Testis (tissue), 2 donors: ENCODE measurements around the gene GBF1.

ENCODE experiments used
- POLR2A ChIP-seq: fragments of 450-650 bp; IDR thresholded peaks from one replicate; pipeline ENCODE4 v1.6.1; 2017; ENCODE audit warnings: antibody characterized with exemption, mild to moderate bottlenecking, moderate library complexity
- TF ChIP-seq, protein P1 (sequence below), 3 experiments: fragments of 450-650 bp in 2 of 3; fragments of 200-600 bp in 1 of 3; sonication (generic) in 1 of 3; IDR thresholded peaks; one replicate each; pipeline ENCODE4 v1.5.1; 2016 to 2019; ENCODE audit warnings: antibody characterized with exemption in 3 of 3, mild to moderate bottlenecking in 2 of 3, moderate library complexity in 1 of 3

GRCh38 chr10:102381983-102382382 lies 136.7 kb downstream of the GBF1 start:
- TF ChIP-seq POLR2A: no peak
- TF ChIP-seq, protein P1, sequence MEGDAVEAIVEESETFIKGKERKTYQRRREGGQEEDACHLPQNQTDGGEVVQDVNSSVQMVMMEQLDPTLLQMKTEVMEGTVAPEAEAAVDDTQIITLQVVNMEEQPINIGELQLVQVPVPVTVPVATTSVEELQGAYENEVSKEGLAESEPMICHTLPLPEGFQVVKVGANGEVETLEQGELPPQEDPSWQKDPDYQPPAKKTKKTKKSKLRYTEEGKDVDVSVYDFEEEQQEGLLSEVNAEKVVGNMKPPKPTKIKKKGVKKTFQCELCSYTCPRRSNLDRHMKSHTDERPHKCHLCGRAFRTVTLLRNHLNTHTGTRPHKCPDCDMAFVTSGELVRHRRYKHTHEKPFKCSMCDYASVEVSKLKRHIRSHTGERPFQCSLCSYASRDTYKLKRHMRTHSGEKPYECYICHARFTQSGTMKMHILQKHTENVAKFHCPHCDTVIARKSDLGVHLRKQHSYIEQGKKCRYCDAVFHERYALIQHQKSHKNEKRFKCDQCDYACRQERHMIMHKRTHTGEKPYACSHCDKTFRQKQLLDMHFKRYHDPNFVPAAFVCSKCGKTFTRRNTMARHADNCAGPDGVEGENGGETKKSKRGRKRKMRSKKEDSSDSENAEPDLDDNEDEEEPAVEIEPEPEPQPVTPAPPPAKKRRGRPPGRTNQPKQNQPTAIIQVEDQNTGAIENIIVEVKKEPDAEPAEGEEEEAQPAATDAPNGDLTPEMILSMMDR (IDR thresholded peaks at IDR 0.05): no peak
